NCI-H146 treated with DMSO at 0.1 percent for 48 hours (cell line): ENCODE data around the gene PHC2.
"Not testable (repeated sequence)": the region's sequence is repeated elsewhere in the genome, so short reads cannot be mapped to it uniquely, and the experiment has no call there.

ENCODE experiments used
- DNase-seq: peaks from one replicate; lab custom pipeline; 2025; ENCODE audit not compliant: unreplicated experiment; lab: John Stamatoyannopoulos, UW

Gene PHC2

DNA sequence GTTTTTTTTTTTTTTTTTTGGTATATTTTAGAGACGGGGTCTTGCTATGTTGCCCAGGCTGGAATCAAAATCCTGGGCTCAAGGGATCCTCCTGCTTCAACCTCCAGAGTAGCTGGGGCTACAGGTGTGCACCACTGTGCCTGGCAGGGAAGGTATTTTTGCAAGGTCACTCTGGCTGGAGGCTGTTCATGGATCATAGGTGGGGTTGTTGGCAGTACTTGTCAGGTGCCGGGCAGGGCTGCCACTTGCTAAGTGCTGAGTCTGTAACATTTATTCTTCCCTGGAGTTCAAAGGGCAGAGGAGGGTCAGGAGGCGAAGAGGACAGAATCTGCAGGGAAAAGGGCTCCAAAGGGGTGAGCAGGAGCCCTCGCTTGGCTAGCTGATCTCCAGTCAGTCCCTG lies 134.1 kb downstream of the PHC2 start:
- no peak for DNase-seq

DNA sequence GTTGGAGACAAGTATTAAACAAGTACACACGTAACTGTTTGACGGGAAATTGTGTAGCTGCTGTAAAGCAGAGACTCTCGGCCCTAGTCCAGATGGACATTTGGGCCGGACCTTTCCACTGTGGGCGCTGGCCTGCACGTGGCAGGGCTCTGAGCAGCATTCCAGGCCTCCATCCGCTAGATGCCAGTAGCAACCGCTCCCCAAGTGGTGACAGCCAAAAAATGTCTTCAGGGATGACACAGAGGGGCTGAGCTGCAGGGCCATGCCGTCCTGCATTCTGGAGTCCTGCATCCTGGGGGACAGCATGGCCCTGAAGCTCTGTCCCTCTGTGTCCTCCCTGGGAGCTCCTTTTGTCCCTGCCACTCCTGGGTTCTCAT lies 134.8 kb downstream of the PHC2 start:
- no peak for DNase-seq

- peak; percentile 38 for DNase-seq
Observed at GRCh38 chr1:33295450-33296081, 135.3 kb downstream of the PHC2 start.

DNA sequence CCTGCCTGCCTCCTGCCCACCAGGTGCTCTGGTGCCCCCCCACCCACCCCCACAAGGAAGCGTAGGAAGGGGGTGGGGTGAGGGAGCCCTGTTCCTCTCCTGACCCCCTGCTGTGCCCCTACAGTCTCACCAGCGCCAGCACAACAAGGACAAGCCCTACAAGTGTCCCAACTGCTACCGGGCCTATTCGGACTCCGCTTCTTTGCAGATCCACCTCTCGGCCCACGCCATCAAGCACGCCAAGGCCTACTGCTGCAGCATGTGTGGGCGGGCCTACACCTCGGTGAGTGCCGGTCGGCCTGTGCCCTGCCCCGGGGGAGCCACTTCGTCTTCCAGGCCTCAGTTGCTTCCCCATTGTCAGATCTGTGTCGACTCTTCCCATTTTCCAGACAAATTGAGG lies 135.9 kb downstream of the PHC2 start:
- DNase-seq = no peak

DNA sequence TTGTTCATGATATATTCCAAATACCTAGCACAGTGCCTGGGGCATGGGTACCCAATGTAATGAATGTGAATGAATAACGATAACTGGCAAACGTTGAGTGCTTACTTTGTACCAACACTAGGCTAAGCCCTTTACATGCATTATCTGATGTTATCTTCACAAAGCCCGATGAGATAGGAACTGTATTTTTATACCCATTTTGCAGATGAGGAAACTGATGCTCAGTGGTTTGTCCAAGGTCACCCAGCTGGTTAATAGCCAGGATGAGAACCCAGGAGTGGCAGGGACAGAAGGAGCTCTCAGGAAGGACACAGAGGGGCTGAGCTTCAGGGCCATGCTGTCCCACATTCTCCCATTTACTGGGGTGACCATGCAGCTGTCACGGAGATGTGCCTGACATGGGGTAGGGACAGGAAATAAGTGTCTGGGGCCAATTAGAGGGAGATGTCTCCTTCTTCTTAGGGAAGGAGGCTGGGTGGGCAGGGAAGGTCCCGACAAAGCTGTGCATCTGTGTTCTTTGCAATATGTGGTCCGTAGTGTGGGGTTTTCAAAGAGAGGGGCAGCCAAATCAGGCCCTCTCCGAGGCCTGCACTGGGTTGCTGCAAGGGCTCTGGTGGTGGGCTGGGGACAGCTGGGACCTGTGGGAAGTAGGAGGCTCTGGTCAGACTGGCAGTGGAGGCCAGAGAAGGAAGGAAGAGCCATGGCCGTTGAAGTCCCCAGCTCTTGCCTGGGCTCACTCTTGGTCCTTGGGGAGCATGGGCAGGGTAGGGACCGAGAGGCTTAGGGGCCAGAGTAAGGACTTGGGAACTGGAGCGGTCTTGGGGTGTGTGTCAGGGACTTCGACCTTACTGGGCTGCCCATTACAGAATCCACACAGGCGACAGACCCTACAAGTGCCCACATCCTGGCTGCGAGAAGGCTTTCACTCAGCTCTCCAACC lies 136.6 kb downstream of the PHC2 start:
- DNase-seq = no peak

- no peak for DNase-seq
Observed at GRCh38 chr1:33292726-33293340, 138.1 kb downstream of the PHC2 start.

GRCh38 chr1:33290615-33291014 lies 140.3 kb downstream of the PHC2 start:
- DNase-seq = not testable (repeated sequence)

DNA sequence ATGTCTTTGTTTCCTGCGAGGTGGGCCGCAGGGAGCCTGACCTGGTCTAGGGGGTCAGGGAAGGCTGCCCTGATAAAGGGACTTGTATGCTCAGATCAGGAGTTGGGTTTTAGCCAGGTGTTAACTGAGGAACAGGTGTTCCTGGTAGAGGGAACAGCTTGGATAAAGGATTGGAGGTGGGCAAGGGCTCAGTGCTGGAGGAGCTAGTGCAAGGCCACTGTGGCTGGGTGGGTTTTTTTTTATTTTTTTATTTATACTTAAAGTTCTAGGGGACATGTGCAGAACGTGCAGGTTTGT lies 141.1 kb downstream of the PHC2 start:
- DNase-seq = no peak

- DNase-seq = no peak
Observed at GRCh38 chr1:33288976-33289857, 141.7 kb downstream of the PHC2 start.

DNA sequence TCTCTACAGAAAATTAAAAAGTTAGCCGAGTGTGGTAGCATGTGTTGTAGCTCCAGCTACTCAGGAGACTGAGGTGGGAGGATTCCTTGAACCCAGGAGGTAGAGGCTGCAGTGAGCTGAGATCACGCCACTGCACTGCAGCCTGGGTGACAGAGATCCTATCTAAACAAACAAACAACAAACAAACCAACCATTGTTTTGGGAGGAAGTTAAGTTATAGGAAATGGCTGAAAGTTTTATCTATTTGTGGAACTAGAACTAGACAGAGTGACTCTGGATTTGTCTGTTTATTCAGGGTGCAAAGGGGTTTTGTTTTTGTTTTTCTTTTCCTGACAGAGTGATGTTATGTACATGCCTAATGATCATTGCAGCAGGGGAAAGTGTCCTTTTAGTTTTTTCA lies 143.6 kb downstream of the PHC2 start:
- DNase-seq = no peak

DNA sequence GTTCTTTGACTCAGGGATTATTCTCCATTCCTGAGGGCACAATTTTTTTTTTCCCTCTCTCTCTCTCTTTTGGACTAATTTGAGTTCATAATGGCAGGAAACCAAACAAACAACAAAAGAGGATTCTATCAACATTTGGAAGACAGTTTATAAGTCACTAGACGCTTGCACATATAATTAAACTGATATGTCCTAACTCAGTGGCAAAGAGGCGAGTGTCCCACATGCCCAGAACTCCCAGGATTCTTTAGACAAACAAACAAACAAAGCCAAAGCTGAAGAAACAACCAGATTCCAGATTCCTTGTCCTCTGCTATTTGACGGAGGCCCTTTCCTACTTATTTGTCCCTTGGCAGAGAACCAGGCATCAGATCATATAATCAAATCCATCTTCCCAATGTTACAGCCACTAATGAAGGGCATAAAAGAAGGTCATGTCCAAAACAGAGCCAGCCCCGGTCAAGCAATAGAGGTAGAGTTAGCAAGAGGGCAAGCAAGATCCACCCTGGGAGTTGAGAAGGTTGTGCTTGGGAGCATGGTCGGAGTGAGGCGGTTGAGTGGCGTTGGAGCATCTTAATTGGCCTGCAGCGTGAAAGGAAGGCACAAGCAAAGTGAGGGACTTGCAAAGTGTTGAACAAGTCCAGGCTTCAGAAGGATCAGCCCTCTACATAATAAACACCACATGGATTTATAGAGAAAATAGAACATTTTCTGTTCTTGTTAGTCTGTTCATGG lies 144.3 kb downstream of the PHC2 start:
- DNase-seq = no peak

DNA sequence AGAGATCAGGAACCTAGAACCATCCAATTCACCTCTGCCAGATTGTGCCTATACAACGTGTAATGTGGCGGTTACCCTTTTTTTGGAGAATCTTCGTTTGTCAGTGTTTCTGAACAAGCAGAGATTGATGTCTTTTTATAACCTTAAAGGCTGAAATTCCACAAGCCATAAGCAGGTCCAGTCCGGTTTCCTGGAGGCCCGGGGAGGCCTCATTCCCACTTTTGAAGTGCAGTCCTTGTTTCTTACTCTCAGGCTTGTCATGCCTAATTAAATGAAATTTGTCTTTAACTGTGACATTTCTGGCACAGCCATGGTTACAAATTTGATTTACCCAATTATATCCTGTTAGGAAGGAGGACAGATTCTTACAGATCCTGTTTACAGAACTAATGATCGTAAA lies 146.8 kb downstream of the PHC2 start:
- no peak for DNase-seq

GRCh38 chr1:33282791-33283190 lies 148.1 kb downstream of the PHC2 start:
- no peak for DNase-seq

DNA sequence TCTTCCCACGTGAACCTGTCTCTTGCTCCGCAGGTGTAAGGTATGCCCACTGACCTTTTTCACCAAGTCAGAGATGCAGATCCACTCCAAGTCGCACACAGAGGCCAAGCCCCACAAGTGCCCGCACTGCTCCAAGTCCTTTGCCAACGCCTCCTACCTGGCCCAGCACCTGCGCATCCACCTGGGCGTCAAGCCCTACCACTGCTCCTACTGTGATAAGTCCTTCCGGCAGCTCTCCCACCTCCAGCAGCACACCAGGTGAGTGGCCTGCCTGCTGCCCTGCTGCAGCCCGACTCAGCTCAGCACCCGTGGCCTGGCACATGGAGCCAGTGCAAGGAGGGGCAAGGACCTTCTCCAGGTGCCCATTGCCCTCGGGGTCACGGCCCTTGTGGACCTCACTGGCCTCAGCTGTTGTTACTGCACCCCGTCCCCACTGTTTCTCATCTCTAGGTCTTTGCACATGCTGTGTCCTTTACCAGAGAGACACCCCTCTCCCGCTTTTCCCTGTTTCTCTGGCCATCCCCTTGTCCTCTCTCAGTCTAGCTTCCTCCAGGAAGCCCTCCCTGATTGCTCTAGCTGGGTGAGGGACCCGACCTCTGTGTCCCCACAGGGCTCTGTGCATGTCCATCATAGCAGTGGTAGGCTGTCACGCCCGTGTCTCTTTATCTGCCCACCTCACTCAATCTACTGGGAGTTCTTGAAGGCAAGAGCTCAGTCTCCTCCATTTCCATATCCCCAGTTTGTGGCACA lies 149.2 kb downstream of the PHC2 start:
- DNase-seq = no peak

DNA sequence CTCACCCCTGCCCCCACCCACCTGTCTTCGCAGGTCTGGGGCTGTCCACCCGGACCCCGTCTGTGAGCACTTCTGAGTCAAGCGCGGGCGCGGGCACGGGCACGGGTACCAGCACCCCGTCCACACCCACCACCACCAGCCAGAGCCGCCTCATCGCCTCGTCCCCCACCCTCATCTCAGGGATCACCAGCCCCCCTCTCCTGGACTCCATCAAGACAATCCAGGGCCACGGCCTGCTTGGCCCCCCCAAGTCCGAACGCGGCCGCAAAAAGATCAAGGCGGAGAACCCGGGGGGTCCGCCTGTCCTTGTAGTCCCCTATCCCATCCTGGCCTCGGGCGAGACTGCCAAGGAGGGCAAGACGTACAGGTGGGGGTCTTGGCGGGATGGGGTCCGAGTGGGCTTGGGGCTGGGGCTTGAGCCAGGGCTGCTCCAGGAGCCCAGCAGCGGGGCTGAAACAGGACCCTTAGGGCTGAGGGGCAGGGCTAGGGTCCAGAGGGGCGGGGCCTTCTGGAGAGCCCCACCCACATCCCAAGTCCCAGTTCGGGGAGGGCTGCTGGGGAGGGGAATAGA lies 150.7 kb downstream of the PHC2 start:
- DNase-seq = no peak

DNA sequence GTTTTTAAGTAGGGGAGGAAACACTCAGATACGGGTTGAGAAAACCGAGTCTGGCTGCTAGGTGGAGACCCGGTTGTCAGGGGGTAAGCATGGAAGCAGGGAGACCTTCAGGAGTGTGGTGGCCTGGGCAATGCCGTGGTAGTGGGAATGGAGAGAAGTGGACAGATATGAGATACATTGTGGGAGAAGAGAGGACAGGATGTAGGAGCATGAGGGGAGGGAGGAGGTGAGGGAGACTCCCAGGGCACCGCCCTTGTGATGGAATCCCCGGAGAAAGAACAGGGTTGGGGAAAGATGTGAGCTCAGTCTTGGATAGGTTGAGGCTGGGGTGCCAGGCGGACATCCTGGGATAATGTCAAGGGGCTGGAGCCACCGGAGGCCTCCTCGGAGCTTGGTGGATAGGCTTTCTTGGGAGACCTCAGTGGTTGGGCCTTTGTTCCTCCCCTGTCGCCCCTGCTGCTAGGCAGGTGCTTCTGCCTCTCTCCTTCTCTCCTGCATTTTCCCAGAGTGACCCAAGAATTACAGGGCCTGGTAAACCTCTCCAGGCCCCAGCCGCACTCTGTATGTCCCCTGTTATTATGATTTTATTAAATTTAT lies 153.3 kb downstream of the PHC2 start:
- no peak for DNase-seq

GRCh38 chr1:33276573-33277298 lies 154.2 kb downstream of the PHC2 start:
- DNase-seq = no peak

DNA sequence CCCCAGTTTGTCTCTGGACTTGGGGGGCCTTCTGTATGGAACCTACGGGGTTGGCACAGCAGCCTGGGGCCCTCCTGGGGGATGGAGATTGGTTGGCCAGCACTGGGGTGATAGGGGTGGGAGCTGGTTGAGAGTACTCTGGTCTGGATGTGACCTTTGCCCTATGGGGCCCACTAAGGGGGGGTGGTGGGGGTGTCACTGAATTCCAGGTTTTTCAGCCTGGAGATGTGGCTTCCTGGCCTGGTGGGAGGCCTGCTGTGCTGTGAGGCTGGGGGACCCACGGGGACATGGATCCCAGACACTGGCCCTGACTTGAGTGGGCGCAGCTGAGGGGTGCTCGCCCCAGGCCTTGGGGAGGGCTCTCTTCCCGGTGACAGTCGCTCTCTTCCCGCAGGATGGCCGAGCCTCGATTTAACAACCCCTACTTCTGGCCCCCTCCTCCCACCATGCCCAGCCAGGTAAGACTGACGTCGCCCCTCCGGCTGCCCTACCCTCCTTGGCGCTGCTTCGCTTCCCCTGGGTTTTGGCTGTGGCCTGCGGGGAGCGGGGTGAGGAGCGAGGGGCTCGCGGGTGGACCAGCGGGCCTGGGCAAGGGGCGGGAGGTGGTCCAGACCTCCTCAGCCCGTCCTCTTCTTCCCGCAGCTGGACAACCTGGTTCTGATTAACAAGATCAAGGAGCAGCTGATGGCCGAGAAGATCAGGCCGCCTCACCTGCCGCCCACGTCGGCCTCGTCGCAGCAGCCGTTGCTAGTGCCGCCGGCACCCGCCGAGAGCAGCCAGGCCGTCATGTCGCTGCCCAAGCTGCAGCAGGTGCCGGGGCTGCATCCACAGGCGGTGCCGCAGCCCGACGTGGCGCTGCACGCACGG lies 155.0 kb downstream of the PHC2 start:
- DNase-seq = no peak
